Kasumi-1 (cell line): ENCODE data around the gene TICRR.
"Not testable (repeated sequence)": the region's sequence is repeated elsewhere in the genome, so short reads cannot be mapped to it uniquely, and the experiment has no call there.

Experiments
- DNase-seq, 2 experiments: peaks; one replicate each; lab custom pipeline; 2025; lab: John Stamatoyannopoulos, UW

Gene TICRR

GRCh38 chr15:89575146-89575655 lies at the start of gene TICRR:
Gene TICRR (plus strand): TSS chr15:89575469. CDS start chr15:89575587, 118 bp downstream.
- peak; percentile 99 to 100 for DNase-seq

- no peak for DNase-seq
Measured at GRCh38 chr15:89526181-89526580, 49.1 kb upstream of the TICRR start.

GRCh38 chr15:89526601-89527441 lies 48.4 kb upstream of the TICRR start:
- DNase-seq: no peak

- DNase-seq: no peak
Measured at GRCh38 chr15:89528757-89529352, 46.4 kb upstream of the TICRR start.

- no peak for DNase-seq
Measured at GRCh38 chr15:89530976-89531375, 44.3 kb upstream of the TICRR start.

- DNase-seq: no peak
Measured at GRCh38 chr15:89531796-89532537, 43.3 kb upstream of the TICRR start.

- DNase-seq: no peak
Measured at GRCh38 chr15:89533861-89534544, 41.3 kb upstream of the TICRR start.

- DNase-seq: no peak
Measured at GRCh38 chr15:89539027-89539426, 36.2 kb upstream of the TICRR start.

GRCh38 chr15:89542369-89542768 lies 32.9 kb upstream of the TICRR start:
- no peak for DNase-seq

GRCh38 chr15:89543389-89543788 lies 31.9 kb upstream of the TICRR start:
- no peak for DNase-seq

GRCh38 chr15:89549138-89549537 lies 26.1 kb upstream of the TICRR start:
- DNase-seq: not testable (repeated sequence)

GRCh38 chr15:89550427-89550826 lies 24.8 kb upstream of the TICRR start:
- no peak for DNase-seq

- peak; percentile 37 for DNase-seq
Measured at GRCh38 chr15:89551550-89551949, 23.7 kb upstream of the TICRR start.

- DNase-seq: no peak
Measured at GRCh38 chr15:89553632-89554031, 21.6 kb upstream of the TICRR start.

- DNase-seq: no peak
Measured at GRCh38 chr15:89554247-89554646, 21.0 kb upstream of the TICRR start.

- DNase-seq: no peak
Measured at GRCh38 chr15:89555768-89556167, 19.5 kb upstream of the TICRR start.

- peak; percentile 62 to 70 for DNase-seq
Measured at GRCh38 chr15:89556413-89557262, 18.6 kb upstream of the TICRR start.

GRCh38 chr15:89559769-89560264 lies 15.5 kb upstream of the TICRR start:
- DNase-seq: no peak

GRCh38 chr15:89566181-89566580 lies 9.1 kb upstream of the TICRR start:
- no peak for DNase-seq

GRCh38 chr15:89566621-89567294 lies 8.5 kb upstream of the TICRR start:
- no peak for DNase-seq
